Adrenal gland (tissue), 5 donors: ENCODE measurements around the gene BTN3A1.

Source experiments
- POLR2A ChIP-seq, 2 donors: fragments of 450-650 bp; IDR thresholded peaks; one replicate each; pipeline ENCODE4 v1.6.1; 2017; ENCODE audit warnings: antibody characterized with exemption in 2 of 2, mild to moderate bottlenecking in 2 of 2, moderate library complexity in 1 of 2
- TF ChIP-seq, protein P1 (sequence below), 6 experiments: fragments of 450-650 bp in 4 of 6; fragments of 200-600 bp in 2 of 6; sonication (generic) in 1 of 6; IDR thresholded peaks; 1 replicate in 5 of 6; 2 replicates in 1 of 6; pipeline versions ENCODE4 v1.5.1 to v1.8.0; 2016 to 2021; ENCODE audit warnings: antibody characterized with exemption in 6 of 6, mild to moderate bottlenecking in 2 of 6, moderate library complexity in 1 of 6
- donor health status: DM: no; HTN: no; CAD: no.

DNA sequence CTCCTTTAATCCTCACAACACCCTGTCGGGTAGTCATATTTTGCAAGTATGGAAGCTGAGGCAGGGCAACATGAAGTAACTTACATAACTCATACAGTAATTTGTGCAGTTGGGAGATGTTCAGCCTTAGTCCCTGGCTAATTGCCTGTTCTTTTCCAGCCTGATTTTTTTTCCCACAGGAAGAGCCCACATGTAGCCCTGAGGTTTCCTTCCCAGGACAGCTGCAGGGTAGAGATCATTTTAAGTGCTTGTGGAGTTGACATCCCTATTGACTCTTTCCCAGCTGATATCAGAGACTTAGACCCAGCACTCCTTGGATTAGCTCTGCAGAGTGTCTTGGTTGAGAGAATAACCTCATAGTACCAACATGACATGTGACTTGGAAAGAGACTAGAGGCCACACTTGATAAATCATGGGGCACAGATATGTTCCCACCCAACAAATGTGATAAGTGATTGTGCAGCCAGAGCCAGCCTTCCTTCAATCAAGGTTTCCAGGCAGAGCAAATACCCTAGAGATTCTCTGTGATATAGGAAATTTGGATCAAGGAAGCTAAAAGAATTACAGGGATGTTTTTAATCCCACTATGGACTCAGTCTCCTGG, 50.7 kb downstream of the BTN3A1 start:
- TF ChIP-seq POLR2A (IDR thresholded peaks at IDR 0.05) = no peak
- TF ChIP-seq, protein P1, sequence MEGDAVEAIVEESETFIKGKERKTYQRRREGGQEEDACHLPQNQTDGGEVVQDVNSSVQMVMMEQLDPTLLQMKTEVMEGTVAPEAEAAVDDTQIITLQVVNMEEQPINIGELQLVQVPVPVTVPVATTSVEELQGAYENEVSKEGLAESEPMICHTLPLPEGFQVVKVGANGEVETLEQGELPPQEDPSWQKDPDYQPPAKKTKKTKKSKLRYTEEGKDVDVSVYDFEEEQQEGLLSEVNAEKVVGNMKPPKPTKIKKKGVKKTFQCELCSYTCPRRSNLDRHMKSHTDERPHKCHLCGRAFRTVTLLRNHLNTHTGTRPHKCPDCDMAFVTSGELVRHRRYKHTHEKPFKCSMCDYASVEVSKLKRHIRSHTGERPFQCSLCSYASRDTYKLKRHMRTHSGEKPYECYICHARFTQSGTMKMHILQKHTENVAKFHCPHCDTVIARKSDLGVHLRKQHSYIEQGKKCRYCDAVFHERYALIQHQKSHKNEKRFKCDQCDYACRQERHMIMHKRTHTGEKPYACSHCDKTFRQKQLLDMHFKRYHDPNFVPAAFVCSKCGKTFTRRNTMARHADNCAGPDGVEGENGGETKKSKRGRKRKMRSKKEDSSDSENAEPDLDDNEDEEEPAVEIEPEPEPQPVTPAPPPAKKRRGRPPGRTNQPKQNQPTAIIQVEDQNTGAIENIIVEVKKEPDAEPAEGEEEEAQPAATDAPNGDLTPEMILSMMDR (IDR thresholded peaks at IDR 0.05) = no peak
